Medulla oblongata (tissue), 1 donor: Measurements from ENCODE around the gene STARD3.
"Not testable (repeated sequence)": the region's sequence is repeated elsewhere in the genome, so short reads cannot be mapped to it uniquely, and the experiment has no call there.

ENCODE experiments used
- DNase-seq: peaks from one replicate; pipeline ENCODE4 v3.0.0-alpha.2; 2015; ENCODE audit errors: extremely low spot score

The STARD3 gene

DNA sequence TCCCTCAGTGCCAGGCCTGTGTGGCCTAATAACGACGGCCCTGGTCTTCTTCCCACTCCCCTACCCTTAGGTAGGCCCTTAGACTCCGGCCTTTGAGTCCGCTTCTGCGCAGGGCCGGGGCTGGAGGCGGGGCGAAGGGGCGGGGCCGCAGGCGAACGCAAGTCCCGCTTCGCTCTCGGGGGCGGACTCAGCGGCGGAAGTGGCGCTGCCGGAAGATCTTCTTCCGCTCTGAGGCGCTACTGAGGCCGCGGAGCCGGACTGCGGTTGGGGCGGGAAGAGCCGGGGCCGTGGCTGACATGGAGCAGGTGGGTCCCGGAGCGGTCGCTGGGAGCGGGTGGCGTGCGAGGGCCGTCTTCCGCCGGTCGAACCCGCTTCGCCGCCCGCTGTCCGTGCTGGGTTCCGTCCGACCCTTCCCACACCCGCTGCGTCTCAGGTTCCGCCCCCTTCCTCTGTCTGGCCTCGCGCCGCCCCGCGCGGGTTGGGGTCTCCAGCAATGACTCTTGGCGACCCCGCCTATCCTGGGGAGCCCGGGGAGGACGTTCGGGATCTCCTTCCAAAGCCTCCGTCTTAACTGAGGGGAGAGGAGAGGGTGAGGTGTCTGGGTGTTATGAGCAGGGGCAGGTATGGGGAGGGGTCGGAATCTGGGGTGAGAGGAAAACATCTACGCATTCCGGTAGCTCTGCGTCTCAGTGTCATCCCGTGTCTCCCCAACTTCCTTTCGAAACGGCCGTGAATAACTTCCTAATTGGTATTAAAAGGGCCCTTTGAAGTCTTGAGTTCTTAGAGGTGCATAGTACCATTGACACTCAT lies at the start of gene STARD3:
STARD3 (plus strand) TSS at position 218 of the 810 bp plus-strand sequence. CDS start 16,388 bp downstream, outside the sequence.
- DNase-seq: peak; percentile 91

DNA sequence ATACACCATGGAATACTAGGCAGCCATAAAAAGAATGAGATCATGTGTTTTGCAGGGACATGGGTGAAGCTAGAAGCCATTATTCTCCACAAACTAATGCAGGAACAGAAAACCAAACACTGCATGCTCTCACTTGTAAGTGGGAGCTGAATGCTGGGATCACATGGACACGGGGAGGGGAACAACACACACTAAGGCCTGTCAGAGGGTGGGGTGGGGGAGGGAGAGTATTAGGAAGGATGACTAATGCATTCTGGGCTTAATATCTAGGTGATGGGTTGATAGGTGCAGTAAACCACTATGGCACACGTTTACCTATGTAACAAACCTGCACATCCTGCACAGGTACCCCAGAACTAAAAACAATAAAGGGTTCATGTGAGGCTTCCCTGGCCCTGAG lies 46.8 kb upstream of the STARD3 start:
- DNase-seq: not testable (repeated sequence)

DNA sequence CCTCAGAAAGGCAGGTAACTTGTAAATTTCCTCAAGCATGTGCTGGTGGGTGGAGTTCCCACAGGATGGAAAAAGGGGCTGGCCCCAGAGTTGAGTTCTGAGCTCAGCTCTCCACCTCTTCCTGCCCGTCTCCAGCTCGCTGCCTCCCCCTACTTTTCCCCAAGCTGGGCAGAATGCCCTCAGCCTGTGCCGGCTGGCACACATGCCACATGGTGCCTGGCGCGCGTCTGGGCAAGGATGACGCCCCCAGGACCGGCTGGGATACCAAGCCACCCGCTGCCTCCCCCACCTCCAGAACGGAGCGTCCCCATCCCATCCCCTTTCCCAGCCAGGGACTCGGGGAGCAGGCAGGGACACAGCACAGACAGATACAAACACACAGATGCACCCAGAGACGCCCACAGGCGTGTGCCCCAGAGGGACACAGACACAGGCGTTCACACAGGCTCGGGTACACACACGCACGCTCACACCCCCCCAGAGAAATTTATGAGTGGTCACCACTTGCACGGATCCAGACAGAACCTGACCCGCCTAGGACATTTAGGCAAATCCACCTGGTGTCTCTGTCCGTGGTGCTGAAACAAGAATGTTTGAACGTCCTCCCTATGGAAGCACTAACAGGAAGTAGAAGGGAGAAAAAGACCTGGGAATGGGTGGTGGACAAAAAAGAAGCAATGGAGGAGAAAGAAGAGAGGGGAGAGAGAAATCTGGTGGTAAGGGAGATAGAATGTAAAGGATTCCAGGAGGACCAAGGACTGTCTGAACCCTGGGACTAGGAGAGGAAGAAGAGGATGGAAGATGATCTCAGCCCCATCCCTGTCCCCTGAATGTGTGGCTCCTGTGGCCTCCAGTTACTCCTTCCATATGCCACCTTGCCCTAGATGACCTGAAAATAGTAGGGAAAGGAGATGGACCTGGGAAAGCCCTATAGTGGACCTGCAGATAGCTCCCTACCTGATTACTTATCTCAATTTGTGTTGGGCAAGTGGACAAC lies 44.7 kb upstream of the STARD3 start:
- DNase-seq: no peak

DNA sequence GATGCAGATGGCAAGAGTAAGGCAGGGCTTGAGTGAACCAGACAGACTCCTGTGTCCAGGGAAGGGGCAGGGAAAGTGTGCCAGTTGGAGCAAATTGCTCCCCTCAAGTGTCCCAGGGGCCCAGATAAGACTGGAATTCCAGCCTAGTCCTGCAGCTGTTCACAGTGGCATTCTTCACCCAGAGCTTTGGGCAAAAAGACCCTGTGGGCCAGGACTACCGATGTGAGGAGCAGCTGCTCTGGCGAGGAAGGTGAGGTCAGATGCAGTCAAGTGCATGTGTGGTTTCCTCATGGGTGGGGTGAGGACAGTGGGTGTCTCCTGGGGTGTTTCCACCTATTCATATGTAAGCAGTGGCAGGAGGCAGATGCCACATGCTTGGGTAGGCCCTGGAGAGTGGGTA lies 43.6 kb upstream of the STARD3 start:
- no peak for DNase-seq

DNA sequence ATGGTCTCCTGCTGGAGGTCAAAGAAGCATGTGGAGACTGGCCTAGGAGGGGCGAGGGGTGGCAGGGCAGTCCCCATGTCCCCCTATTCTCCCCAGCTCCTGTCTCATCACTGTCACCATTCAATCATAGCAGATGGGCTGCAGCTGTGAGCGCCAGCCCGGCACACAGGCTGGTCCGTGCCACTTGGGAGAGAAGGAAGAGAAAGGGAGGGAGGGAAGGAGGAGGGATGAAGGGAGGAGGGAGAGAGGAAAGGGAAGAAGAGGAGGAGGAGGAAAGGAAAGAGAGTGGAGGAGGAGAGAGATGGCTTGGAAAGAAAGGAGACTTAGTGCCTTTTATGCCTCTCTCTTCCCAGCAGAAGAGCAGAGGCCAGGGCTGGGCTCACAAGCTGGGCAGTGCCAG lies 41.6 kb upstream of the STARD3 start:
- no peak for DNase-seq

DNA sequence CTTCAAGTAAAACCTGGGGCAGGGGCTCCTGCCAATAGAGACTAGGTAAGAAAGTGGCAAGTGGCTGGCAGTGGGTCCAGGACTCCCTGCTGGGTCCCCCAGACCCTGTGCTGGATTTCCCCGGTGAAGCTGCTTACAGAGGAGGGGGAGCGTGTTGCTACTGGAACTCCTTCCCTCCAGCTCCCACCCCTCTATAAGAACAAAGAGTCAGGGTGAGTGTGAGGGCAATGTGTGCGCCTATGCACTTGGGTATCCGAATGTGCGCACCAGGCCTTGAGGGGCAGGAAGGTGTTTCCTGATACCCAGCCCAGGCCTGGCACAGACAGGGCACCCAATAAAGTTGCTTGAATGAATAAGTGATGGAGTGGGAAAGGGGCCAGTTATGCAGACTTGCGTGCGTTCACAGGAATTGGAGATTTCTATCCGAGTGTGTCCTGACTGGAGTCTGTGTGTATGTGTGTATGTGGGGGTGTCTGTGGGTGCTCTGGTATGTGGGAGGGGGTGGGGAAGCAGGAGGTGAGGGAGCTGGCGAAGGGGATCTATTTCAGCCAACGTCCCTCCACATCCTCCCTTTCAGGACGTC lies 40.9 kb upstream of the STARD3 start:
- no peak for DNase-seq

DNA sequence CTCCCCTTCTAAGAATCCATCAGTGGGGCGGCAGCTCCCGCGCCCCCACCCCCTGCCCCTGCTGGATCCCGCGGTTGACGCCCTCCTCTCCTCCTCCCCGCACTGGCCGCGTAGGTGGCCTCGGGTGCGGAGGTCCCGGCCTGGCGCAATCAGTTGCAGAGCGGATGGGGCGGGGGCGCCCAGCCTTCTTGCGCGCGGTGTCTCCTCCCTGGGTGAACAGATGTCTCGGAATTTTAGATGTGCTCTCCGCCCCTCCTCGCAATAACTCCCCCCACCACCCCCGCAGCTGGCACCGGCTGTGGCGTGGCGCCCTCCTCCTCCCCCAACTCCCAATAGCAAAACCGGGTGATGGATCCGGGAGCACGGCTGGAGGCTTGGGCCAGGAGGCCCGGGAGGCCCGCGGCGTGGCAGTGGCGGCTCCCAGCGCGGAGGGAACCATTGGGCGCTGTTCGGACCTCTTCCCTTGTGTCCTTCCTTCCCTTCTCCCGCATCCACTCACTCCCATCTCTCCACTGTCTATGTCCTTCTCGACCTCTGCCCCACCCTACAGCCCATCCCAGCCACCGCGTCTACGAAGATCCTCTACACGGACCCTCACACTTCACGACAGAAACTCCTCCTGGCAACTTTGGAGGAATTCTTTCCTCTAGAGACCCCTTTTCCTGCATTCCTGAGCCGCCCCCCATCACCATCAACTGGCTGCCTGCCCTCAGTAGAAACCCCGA lies 40.2 kb upstream of the STARD3 start:
- DNase-seq: no peak

DNA sequence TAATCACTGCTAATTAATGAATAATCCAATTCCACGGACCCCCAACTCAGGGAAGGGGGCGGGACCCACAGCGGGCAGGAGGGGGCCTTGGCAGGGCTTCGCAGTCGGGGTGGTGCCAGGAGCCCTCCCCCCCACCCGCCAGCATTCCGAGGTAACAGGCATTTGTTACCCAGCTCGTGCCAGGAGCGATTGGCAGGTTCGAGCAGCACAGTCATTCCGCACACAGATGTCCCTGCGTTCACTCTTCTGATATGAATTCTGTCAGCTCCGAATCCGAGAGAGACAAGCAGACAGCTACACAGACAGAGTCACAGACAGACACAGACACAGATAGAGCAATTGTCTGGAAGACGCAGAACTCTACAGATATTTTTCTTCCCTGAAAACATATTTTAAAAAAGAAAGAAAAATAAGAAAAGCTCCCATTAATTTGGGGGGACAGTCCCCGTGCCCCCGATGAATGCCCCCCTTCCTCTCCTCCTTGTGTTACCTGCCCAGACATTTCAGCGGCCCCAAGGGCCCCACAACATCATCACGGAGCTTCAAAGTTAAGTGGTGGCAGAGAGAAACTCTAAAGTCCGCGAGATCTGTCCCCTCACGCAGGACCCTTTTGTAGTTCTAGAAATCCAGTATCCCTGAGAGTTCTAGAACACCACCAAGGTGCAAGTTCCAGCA lies 39.4 kb upstream of the STARD3 start:
- no peak for DNase-seq

DNA sequence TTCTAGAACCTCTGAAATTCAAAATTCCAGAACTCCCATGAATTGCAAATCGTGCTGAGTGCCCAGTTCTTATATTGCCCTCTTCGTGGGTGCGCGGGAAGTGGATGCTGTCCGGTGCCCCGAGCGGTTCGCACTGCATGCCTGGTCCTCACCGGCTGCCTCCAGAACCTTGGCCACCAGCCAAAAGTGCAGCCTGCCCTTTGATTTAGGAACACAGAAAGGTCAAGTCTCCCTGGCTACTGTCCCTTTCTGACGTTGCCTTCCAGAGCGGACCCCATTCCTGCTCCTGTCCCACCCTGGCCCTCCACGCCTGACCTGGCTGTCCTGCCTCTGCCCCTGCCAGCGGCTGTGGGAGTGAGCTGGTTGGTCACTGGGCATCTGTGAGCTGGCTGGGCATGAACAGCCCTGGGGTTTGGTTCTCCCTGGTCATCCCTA lies 38.9 kb upstream of the STARD3 start:
- DNase-seq: no peak

DNA sequence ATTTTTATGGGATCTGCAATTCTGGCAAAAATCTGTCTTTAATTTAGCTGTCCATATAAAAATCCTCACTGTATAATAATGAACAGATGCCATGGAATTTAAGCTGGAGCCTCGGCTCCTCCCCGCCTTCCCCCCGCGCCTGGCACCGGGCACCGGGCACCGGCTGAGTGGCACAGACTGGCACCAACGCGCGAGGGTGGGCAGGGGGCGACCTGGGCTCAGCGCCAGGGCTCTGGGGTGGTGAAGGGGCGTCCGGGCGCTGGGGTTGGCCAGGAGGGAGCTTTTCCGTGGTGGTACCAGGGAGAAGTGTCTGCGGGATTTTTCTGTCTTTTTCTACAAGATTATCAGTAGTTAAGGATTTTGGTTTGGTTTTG lies 38.3 kb upstream of the STARD3 start:
- DNase-seq: no peak

DNA sequence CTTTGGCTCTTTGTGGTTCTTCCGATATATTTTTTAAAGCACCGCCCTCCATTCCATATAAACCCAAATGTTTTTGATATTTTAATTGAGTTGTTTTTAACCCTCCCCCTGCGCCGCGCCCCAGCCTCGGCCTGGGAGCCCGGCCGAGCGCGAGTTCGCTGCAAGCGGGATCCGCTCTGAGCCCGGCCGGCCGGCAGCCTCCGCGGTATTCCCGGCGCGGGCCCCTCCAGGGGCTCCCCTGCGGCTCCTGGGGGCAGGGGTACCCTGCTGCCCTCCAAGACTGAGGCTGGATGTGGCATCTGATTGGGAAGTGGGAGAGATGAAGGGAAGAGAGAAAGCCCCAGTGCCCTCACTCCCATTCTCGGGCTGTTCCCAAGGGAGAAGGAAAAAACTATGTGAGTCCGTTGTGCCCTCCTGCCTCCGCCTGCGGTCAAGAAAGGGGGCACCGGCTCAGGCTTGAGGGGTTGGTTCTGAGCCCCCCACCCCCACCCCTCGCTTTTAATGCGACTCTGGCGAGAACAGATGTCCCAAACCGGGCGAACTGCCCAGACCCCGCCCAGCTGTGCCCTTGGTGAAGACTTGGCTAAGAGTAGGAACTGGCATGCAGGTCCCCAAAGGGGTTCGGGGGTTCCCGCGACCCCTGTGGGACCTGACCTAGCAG lies 37.8 kb upstream of the STARD3 start:
- no peak for DNase-seq

DNA sequence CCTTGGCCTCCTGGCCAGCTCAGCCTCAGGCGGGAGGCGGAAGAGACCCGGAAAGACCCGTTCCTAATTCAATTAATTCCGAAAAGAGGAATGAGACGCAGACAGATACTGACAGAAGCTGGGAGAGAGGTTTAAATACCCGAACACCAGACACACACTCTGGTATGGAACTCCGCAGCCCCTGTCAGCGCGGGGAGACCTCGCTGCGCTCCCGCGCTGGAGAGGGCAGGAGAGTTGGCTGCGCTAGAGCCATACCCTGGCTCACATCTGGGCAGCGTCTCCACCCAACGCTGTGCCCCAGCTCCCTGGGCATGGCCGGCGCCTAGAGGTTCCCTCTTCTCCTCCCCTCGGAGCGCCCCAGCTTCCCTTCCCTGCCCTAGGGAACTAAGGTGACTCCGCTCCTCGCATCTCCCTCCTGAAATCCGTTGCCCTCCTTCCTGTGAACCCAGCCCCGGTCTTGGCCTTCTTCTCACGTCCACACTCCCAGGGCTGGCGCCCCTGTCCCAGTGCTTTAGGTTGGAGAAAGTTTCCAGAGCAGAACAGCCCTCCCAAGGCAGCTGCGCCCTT lies 37.2 kb upstream of the STARD3 start:
- DNase-seq: no peak

DNA sequence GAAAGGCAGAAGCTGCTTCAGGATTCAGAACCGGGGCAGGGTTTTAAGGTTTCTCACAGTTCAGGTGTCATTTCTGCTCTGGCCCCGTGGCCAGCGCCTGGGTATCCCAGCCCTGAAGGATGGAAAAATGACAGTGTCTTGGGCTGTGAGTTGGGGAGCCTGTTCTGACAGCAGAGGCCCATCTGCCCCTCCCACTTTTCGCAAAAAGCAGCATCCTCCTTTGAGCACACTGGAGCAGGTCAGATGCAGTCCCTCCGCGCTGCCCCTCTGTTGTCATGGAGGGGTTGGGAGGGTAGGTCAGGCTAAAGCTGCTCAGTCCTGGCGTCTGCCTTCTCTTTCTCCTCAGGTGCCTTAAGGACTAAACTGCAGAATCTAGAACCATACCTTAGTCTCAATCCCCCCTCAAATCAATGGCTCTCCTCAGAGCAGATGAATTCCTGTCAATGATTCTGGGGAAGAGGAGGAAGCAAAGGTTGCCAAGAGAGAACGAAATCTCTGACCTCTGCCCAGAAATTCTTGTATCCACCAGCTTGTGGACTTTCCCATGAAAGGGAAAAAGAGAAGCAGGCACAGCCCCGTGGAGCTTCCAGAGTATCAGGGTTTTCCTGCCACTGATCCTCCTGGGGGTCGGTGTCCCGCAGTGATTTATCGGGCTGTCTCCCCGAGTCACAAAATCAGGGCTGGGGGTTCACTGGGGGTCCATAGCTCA lies 36.5 kb upstream of the STARD3 start:
- DNase-seq: no peak

DNA sequence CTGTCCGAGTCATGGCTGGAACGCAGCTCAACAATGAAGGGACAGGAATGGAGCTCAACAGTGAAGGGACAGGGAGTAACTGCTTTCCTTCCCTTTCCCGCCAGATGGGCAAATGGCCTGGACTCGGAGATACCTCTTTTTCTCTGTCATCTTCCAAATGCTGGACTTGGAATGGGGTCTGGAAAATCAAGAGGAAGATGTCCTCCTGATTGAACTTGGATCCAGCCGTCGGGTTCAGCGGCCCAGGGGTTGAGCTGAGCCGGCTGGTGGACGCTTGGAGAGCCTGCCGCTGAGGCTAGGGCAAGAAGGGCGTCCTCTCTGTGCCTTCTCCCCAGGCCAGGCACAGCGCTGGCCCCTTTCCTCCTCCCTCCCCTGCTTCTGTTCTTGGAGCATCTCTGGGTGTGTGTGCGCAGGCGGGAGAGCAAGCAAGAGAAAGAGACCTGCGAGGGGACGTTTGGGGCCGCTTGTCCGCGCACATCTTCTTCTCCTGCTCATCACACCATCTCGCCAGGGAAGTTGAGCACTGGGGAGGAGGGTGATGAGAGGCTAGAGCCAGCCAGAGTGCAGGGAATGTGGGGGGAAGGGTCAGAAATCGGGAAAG lies 35.8 kb upstream of the STARD3 start:
- no peak for DNase-seq

DNA sequence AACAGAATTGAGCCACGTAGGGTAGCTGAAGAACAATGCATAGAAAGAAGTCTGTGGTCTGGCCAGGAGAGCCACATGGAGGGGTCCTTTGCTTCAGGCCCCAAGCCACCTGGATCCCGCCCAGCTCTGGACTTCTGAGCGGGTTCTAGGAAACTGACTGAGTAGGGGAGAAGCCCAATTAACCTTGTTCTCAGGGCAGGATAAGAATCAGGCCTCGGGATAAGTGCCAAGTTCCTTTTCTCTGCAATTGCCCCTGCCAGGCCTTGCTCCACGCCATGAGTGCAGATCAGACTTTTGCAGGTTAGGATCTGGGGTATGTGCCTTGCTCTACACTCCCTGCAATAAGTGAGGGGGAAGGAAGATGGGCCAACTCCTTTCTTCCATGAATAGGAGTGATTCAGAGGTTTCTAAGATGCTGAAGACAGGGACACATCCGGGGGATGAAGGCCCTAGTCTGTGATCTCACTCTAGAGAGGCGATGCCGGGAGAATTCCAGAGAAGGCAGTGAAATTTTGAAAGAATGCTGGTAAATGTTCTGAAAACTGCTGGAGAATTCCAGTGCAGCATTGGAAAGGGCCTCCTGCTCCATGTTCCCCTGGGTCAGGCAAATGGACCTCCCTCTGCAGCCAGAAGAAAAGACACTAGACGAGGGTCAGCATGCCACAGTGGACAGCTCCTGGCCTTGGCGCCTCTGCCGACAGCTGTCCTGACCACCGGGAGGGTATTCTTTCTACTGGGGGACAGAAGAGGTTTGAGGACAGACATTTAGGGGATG lies 35.0 kb upstream of the STARD3 start:
- no peak for DNase-seq

DNA sequence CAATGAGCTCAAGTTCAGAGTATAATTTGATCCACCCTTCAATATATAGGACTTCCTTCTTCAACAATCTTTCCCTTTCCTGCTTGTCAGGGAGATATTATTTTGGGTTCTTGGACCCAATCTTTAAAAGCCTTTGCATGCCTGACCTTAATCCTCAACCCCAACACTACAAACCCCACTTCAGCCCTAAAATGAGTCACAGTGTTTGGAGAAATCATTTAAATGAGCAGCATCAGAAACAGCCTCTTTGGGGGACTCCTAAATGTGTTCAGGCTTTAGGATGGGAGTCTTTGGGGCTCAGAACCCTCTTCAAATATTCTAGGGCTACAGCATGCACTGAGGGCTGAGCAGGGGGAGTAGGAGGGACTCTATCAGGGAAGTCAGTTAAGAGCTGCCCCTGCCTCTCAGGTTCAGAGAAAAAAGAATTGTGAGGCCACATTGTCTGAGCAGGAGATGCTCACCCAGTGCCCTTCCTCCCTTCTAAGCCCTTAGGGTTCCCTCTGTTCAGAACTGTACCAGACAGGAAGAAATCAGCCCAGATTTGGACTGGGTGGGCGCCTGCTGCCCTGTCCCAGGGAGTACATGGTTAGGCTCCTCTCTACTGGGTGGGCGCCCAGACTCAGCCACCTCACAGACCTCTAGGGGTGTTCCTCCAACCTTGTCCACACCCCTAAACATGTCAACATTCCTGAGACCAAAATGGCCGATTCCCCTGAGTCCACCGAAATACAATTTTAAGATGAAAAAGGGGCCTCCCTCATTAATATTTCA lies 34.2 kb upstream of the STARD3 start:
- no peak for DNase-seq

DNA sequence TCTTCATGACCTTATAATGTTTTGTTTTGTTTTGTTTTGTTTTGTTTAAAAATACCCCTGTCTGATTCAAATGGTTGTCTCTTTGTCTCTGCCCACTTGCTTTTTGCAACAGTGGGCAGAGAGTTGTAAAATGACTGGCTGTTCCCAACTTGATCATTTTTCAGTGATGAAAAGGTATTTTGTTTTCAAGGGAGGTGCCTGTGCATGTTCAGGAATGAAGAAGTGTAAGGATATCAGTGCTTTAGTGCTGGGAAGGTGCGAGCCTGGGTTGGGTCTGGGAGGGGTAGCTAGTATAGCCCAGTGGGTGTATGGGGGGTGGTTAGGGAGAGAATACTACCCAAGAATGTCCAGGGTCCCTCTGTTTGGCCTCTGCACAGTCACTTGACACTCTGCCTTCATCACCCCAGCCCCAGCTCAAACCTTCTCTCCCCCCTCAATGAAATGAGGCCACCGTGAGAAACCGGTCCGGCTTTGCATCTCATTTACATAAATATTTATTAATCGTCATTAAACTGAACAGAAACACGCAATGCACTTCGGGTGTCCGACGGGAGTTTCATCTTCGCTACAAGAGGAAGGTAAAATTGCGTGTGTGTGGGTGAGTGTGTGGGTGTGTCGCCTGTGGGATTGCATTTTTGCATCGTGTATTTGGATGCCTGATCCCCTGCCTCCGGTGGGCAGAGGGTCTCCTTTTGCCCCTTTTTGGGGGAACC lies 33.5 kb upstream of the STARD3 start:
- DNase-seq: no peak
